Neuronal stem cell (in vitro differentiated cells): ENCODE measurements around the gene BRD3OS.
A peak's percentile ranks its signal among the peaks of the same experiment; 100 is the strongest.

Experiments used
- DNase-seq: peaks from one replicate; pipeline ENCODE4 v3.0.0-alpha.2; 2013; ENCODE audit warnings: low spot score
- H2AFZ ChIP-seq: one replicate; pipeline ENCODE4 v1.6.1; 2013; ENCODE audit warnings: mild to moderate bottlenecking, low read length, inconsistent platforms
- H2AK5ac ChIP-seq: 2 replicates; pipeline ENCODE4 v1.6.1; 2013; ENCODE audit warnings: low read depth, mild to moderate bottlenecking, inconsistent platforms, low read length, moderate library complexity, mixed read lengths
- H2BK120ac ChIP-seq: 2 replicates; pipeline ENCODE4 v1.6.1; 2013; ENCODE audit warnings: low read depth, mild to moderate bottlenecking, inconsistent platforms, low read length, moderate library complexity, mixed read lengths
- H2BK12ac ChIP-seq: one replicate; pipeline ENCODE4 v1.6.1; 2013; ENCODE audit warnings: low read length, inconsistent platforms
- H2BK15ac ChIP-seq: 2 replicates; pipeline ENCODE4 v1.6.1; 2013; ENCODE audit warnings: mild to moderate bottlenecking, low read length, inconsistent platforms, mixed read lengths
- H2BK5ac ChIP-seq: one replicate; pipeline ENCODE4 v1.6.1; 2013; ENCODE audit warnings: inconsistent platforms, mild to moderate bottlenecking, low read length, moderate library complexity
- H3K14ac ChIP-seq: one replicate; pipeline ENCODE4 v1.6.1; 2013; ENCODE audit warnings: low read length, inconsistent platforms
- H3K18ac ChIP-seq: 2 replicates; pipeline ENCODE4 v1.6.1; 2013; ENCODE audit warnings: low read length, inconsistent platforms
- H3K23ac ChIP-seq: 2 replicates; pipeline ENCODE4 v1.6.1; 2013; ENCODE audit warnings: low read depth, mild to moderate bottlenecking, mixed read lengths, low read length, inconsistent platforms; ENCODE audit not compliant: poor library complexity
- H3K27ac ChIP-seq: replicated peaks from 3 replicates; pipeline ENCODE4 v1.5.1; 2013; ENCODE audit warnings: low read length, inconsistent platforms
- H3K27me3 ChIP-seq, 3 experiments: 2 replicates each; pipeline ENCODE4 v1.6.1; 2013; ENCODE audit warnings: low read length in 3 of 3, mild to moderate bottlenecking in 2 of 3, inconsistent platforms in 1 of 3, low read depth in 1 of 3, mixed read lengths in 1 of 3, moderate library complexity in 1 of 3; ENCODE audit not compliant: control insufficient read depth in 3 of 3, insufficient read depth in 3 of 3
- H3K36me3 ChIP-seq, 2 donors: replicated peaks in 1 of 2; 2 replicates each; pipeline ENCODE4 v1.6.1; 2013; ENCODE audit warnings: low read length in 2 of 2; ENCODE audit not compliant: control insufficient read depth in 2 of 2, insufficient read depth in 2 of 2
- H3K4ac ChIP-seq: 2 replicates; pipeline ENCODE4 v1.6.1; 2013; ENCODE audit warnings: inconsistent platforms, mild to moderate bottlenecking, low read length, moderate library complexity
- H3K4me1 ChIP-seq, 2 donors: 1 replicate in 1 of 2; 2 replicates in 1 of 2; pipeline ENCODE4 v1.6.1; 2013; ENCODE audit warnings: low read length in 2 of 2, low read depth in 1 of 2; ENCODE audit not compliant: control insufficient read depth in 2 of 2, insufficient read depth in 1 of 2
- H3K4me2 ChIP-seq: one replicate; pipeline ENCODE4 v1.6.1; 2013; ENCODE audit warnings: mild to moderate bottlenecking, low read length, inconsistent platforms; ENCODE audit not compliant: insufficient read depth, poor library complexity, severe bottlenecking
- H3K4me3 ChIP-seq, 2 donors: 2 replicates each; pipeline ENCODE4 v1.5.1; 2013; ENCODE audit warnings: low read length in 2 of 2, mild to moderate bottlenecking in 2 of 2, inconsistent platforms in 1 of 2, moderate library complexity in 1 of 2
- H3K79me1 ChIP-seq: one replicate; pipeline ENCODE4 v1.6.1; 2013; ENCODE audit warnings: low read depth, mild to moderate bottlenecking, inconsistent platforms, low read length, moderate library complexity
- H3K9ac ChIP-seq: one replicate; pipeline ENCODE4 v1.6.1; 2013; ENCODE audit warnings: mild to moderate bottlenecking, low read depth, low read length, inconsistent platforms; ENCODE audit not compliant: poor library complexity
- H3K9me3 ChIP-seq, 2 donors: replicated peaks in 1 of 2; 2 replicates each; pipeline versions ENCODE3 to v1.6.1; 2013; ENCODE audit warnings: low read length in 2 of 2, mild to moderate bottlenecking in 2 of 2, inconsistent platforms in 1 of 2, low read depth in 1 of 2, mixed read lengths in 1 of 2, moderate library complexity in 1 of 2; ENCODE audit not compliant: control insufficient read depth in 2 of 2, insufficient read depth in 1 of 2
- H4K8ac ChIP-seq: one replicate; pipeline ENCODE4 v1.6.1; 2013; ENCODE audit warnings: low read depth, mild to moderate bottlenecking, inconsistent platforms, low read length, moderate library complexity
- H4K91ac ChIP-seq: one replicate; pipeline ENCODE4 v1.6.1; 2013; ENCODE audit warnings: low read length, low read depth, mild to moderate bottlenecking, inconsistent platforms; ENCODE audit not compliant: poor library complexity
- whole genome bisulfite sequencing, 2 donors: extraction: QIAGEN DNeasy Blood & Tissue Kit; methylation state at CpG; one replicate each; pipeline ENCODE4 v1.1.7; 2013; ENCODE audit warnings: missing lambda C conversion rate in 2 of 2, mixed read lengths in 1 of 2; ENCODE audit not compliant: insufficient read length in 2 of 2, insufficient replicate concordance in 1 of 2; ENCODE audit errors: extremely low coverage in 2 of 2; 5-methylcytosine and 5-hydroxymethylcytosine counted together

The BRD3OS gene

DNA sequence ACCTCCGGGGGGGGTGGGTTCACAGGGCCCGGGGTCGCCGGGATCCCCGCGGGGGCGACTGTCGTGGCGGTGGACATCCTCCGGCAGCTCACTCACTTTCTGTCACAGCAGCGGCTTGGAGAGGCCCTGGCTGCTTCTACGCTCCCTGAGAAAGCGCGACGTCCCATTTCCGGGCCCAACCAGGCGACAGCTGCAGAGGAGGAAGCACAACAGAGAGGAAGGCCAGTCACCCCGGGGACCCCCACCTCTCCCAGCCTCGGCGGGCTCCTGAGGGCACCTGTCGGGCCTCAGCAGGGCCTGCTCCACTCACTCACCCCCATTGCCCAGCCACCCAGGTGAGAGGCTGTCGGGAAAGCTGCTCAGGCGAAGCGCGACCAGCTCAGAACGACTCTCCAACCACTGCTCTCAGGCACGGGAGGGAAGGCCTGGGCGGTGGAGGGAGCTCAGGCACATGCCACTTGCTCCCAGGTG lies 28.2 kb downstream of the BRD3OS start:
- H3K9me3 ChIP-seq: no peaks in the 10 kb centered on the region
- no peak overlapping the region for H2BK15ac ChIP-seq
- no peak overlapping the region for H2BK5ac ChIP-seq
- peak overlapping the region; percentile 44 for H3K9ac ChIP-seq
- H3K18ac ChIP-seq: no peak overlapping the region
- H2BK120ac ChIP-seq: no peak overlapping the region
- H3K4me3 ChIP-seq: no peak overlapping the region
- no peak overlapping the region for H4K91ac ChIP-seq
- no peak for DNase-seq
- H3K4me1 ChIP-seq: peaks cover 5 to 19% of the 10 kb centered on the region in 2 donors
- H3K4me2 ChIP-seq: no peak overlapping the region
- peaks cover 51% of the 10 kb centered on the region for H3K79me1 ChIP-seq
- no peak overlapping the region for H4K8ac ChIP-seq
- H3K27me3 ChIP-seq: no peaks in the 10 kb centered on the region
- no peak overlapping the region for H3K27ac ChIP-seq
- H2AFZ ChIP-seq: no peak overlapping the region
- no peak overlapping the region for H3K14ac ChIP-seq
- WGBS, 2 donors: no CpG with 5 or more reads among the region's 28 CpGs
- no peak overlapping the region for H2AK5ac ChIP-seq
- H3K36me3 ChIP-seq: peaks cover 44 to 67% of the 10 kb centered on the region in 2 donors
- no peak overlapping the region for H2BK12ac ChIP-seq
- no peak overlapping the region for H3K4ac ChIP-seq
- peak overlapping the region; percentile 22 for H3K23ac ChIP-seq

DNA sequence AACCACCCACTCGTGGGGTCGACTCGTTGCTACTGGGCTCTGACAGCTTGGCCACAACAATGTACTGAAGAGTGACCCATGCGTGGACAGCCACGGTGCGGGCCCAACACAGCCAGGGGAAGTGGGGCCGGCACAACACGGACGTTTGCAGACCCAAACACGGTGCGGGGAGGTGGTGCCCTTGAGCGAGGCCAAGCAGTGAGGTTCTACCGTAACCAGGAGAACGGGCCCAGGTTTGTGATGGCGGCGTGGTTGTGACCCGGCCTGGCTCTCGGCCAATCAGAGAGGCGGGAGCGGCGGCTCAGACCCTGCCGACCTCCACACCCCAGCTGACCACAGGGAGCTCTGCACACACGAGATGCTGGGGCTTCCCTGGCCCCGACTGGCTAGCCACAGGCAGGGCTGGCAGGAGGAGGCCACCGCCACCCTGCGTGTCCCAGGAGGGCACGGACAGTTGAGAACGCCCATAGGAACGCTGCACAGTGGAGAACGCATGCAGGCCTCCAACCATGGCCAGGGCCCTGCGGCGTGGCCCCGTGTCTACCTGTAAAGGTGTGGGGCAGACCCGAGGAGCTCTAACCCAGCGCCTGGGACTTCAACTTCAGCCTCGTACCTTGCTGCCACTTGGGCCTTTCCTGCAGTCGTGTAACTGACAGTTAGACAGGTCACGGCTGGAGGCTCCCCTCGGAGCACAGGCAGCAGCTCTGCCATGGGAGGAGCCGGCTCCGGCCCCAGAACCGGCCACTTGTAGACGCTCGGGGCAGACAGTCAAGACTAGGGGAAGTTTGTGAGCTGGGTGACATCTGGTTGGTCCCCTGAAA lies 28.9 kb downstream of the BRD3OS start:
- Histone ChIP-seq H2AFZ (no peak overlapping the region), H3K4me2 (no peak overlapping the region), H2BK120ac (no peak overlapping the region), H3K36me3 (peaks cover 36 to 64% of the 10 kb centered on the region in 2 donors), H3K4me3 (no peak overlapping the region), H3K27me3 (no peaks in the 10 kb centered on the region), H2AK5ac (no peak overlapping the region), H3K9me3 (no peaks in the 10 kb centered on the region), H3K4ac (no peak overlapping the region), H3K79me1 (peaks cover 54% of the 10 kb centered on the region), H3K23ac (peak overlapping the region; percentile 65), H3K4me1 (peaks cover 5 to 23% of the 10 kb centered on the region in 2 donors), H3K9ac (peak overlapping the region; percentile 44), H2BK5ac (no peak overlapping the region), H2BK12ac (no peak overlapping the region), H3K18ac (no peak overlapping the region), H3K27ac (no peak overlapping the region), H2BK15ac (no peak overlapping the region), H3K14ac (peak overlapping the region; percentile 63), H4K8ac (no peak overlapping the region), H4K91ac (no peak overlapping the region)
- DNase-seq: no peak
- no CpG with 5 or more reads among the region's 44 CpGs for WGBS, 2 donors

DNA sequence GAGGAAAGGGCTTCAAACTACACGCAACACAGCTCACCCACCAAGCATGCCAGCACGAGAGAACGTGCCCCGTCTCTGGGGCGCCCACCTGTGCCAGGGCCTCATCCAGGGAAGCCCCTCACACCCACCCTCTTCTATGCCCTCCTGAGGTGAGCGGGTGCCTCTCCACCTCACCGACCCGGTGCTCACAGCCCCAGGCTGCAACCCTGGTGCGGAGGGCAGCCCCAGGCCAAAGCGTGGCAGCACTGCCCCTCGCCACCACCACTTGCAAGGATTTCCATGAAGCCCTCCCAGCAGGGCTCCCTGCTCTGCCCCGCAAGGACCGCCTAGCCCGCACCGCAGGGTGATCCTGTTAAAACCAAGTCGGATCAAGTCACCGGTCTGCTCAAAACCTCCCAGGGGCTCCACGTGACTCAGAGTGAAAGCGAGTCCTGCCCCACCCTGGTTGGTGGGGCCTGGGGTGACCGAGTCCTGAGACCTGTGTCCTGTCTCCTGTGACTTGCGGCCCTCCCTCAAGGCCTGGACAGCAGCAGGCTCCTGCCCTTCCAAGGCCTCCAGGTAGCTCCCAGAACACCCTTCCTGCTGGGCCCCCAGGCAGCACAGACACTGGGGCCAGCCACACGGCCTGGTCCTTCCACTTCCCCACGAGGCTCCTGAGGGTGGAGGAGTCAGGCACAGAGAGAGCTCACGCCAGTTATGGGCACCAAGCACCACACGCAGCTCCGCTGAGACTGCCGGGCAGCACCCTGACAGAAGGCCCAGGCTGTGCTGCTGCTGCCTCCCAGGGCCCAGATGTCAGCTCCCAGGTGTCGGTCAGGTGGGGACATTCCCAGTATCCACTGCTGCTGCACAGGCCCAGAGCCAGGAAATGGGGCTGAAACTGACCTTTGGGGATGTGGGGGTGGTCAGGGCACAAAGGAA lies 29.9 kb downstream of the BRD3OS start:
- no peak for DNase-seq

More for the DNA sequence above, 29.9 kb downstream of the BRD3OS start:
- Histone ChIP-seq H2AFZ (no peak overlapping the region), H3K9me3 (no peaks in the 10 kb centered on the region), H4K91ac (no peak overlapping the region), H3K4ac (peak overlapping the region; percentile 53), H2BK120ac (no peak overlapping the region), H2BK5ac (no peak overlapping the region), H3K4me3 (no peak overlapping the region), H2BK12ac (peak overlapping the region; percentile 49), H3K9ac (no peak overlapping the region), H2BK15ac (no peak overlapping the region), H4K8ac (no peak overlapping the region), H3K79me1 (peaks cover 62% of the 10 kb centered on the region), H3K27me3 (no peaks in the 10 kb centered on the region), H3K18ac (peak overlapping the region; percentile 58), H3K36me3 (peaks cover 27 to 56% of the 10 kb centered on the region in 2 donors), H3K27ac (no peak overlapping the region), H3K4me2 (no peak overlapping the region), H3K14ac (peak overlapping the region; percentile 95), H2AK5ac (no peak overlapping the region), H3K4me1 (peaks cover 5 to 28% of the 10 kb centered on the region in 2 donors), H3K23ac (peak overlapping the region; percentile 43)
- WGBS, 2 donors: no CpG with 5 or more reads among the region's 28 CpGs
